Stimulated activated CD8-positive, alpha-beta memory T cell treated with anti-CD3 and anti-CD28 coated beads, Interleukin-15, amount 100 ng/mL, for 24 hours (primary cell): Measurements from ENCODE around the gene GNPTG.

Experiments used
- DNase-seq: peaks from one replicate; pipeline ENCODE4 v3.0.0-alpha.2; 2020; ENCODE audit warnings: low read depth

GNPTG gene

DNA sequence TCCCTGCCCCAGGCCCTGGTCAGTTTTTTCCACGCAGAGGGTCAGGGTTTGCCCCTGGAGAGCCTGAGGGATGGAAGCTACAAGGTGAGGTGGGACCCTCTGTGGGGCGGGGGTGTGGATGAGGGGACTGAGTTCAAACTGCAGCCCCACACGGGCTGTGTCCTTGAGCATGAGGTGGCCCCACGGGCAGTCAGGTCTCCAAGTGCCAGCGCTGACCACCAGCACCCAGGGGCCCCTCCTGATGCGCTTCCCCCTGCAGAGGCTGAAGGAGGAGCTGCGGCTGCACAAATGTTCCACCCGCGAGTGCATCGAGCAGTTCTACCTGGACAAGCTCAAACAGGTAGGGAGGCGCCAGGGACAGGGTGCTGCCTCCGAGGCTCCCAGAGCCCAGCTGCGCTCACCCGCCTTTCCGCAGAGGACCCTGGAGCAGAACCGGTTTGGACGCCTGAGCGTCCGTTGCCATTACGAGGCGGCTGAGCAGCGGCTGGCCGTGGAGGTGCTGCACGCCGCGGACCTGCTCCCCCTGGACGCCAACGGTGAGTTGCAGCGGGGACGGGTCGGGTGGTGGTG is 4.4 kb upstream of the GNPTG start:
- DNase-seq: no peak

DNA sequence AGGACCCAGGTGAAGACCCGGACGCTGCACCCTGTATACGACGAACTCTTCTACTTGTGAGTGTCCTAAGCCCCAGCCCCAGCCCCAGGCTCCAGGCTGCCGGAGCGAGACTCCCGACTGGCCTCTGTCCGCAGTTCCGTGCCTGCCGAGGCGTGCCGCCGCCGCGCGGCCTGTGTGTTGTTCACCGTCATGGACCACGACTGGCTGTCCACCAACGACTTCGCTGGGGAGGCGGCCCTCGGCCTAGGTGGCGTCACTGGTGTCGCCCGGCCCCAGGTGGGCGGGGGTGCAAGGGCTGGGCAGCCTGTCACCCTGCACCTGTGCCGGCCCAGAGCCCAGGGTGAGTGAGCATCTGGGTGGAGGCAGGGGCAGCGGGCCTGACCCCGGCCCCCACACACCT is 3.8 kb upstream of the GNPTG start:
- DNase-seq: no peak

DNA sequence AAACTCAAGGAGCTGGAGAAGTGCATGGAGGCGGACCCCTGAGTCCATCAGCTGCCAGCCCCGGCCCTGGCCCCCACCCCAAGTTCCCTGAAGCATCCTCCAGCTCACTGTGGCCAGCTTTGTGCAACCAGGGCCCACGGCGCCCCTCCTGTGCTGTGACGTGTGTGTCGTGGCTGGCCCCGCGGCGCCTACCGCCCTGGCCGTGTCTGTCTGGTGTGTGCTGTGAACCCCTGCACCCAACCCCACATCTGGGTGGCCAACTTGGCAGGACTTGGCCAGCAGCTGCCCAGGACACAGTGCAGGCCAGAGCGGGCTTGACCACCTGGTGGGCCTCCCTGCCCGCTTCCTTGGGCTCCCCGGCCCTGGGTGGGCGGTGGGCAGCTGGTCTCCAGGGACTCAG is 3.3 kb upstream of the GNPTG start:
- no peak for DNase-seq

DNA sequence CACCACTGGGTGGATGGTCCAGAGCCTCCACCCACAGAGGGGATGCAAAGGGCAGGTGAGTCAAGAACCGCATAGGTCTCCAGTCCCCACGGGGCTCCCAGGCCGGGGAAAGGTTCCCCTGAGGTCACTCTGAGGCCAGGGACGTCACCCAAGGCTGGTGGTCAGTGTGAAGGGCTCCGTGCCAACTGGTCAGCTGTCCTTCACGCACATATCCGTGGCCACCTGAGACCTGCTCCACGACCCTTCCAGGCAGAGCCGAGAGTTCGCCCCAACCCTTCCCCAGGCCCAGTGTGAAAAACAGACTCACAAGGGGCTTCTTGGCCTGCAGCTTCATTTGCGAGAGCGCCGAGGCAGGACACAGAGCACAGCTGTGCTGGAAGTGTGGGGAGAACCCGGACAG is 2.8 kb upstream of the GNPTG start:
- no peak for DNase-seq

DNA sequence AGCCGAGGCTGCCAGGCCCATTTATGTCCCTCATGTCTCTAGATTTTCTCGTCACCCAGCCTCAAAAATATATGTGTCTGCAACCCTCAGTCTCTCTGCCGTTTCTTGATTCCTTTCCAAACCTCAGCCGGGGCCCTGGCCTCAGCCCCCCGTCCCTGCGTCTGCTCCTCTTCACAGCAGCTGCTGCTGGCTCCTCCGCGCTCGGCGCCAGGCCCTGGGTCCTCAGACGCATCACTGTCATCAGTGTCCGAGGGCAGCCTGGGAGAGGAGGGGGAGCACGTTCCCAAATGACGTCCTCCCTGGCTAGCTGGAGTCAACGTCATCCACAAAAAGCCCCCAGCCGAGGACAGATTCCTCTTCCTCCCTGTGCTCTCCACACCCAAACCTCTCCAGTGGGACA is 2.4 kb upstream of the GNPTG start:
- DNase-seq: no peak

DNA sequence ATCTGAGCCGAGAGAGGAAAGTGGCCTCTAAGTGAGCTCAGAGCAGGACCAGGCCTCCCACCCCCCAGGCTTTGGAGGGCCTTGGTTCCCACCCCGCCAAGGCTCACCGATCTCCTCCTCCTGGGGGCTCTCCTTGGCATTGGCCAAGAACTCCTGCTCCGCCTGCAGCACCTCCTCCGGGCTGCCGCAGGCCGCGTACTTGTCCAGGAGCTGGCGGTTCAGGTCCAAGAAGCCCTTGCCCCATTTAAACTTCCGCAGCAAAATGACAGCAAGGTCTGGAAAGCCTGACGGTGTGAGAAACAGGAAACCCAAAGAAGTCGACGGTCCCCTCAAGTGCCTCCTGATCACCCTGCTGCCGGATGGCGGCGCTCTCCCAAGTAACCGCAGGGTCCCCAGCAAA is 1.8 kb upstream of the GNPTG start:
- DNase-seq: no peak

DNA sequence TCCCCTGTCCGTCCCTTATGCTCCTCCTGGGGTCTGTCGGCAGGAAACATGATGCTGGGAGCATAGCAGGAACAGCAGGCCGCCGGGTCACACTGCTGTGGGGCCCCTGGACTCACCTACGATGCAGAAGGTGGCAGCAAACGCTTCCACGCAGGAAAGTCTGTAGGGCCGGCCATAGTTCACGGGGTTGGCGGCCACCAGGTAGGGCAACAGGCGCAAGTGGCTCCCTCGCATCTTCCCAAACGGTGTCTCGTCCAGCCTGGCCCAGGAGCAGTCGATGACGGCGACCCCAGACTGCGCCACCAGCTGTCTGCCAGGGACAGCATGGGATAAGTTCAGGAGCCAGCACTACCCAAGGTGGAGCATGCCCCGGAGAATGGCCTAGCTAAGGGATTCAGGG is 1.0 kb upstream of the GNPTG start:
- no peak for DNase-seq

DNA sequence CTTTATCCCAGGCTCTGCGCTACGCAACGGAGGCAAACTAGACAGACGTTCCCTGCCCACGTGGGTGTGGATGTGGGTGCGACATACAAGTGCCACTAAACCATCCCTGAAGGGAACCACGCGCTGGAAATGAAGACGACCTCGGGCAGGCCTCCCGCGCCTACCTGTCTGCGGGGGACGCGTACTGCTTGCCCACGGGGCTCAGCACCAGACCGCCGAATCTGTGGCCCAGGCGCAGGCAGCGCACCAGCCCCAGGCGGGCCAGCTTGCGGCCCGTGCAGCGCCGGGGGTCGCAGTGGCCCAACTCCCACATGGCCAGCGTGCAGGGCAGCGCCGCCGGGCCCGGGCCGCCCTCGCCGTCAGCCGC is 533 bp upstream of the GNPTG start:
- DNase-seq: no peak

DNA sequence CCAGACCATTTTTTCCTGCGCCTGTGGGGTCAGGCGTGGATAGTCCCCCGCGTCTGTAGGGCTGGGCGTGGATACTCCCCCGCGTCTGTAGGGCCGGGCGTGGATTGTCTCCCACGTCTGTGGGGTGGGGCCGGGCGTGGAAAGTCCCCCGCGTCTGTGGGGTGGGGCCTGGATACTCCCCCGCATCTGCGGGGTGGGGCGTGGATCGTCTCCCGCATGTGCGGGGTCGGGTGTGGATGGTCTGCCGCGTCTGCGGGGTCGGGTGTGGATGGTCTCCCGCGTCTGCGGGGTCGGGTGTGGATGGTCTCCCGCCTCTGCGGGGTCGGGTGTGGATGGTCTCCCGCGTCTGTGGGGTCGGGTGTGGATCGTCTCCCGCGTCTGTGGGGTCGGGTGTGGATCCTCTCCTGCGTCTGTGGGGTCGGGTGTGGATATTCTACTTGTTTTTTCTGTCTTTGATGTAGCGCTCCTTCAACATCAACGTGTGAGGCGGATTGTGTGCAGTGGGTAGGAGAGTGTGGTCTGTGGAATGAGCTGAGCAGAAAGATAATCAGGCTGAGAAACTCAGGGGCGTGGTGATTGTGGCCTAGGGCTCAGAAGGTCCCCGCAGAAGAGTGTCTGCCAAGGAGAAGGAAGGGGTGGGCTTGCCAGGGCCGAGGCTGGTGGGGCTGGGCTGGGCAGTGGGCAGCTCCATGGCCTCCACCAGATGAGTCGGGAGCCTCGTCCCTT is 3.2 kb downstream of the GNPTG start:
- DNase-seq: no peak

DNA sequence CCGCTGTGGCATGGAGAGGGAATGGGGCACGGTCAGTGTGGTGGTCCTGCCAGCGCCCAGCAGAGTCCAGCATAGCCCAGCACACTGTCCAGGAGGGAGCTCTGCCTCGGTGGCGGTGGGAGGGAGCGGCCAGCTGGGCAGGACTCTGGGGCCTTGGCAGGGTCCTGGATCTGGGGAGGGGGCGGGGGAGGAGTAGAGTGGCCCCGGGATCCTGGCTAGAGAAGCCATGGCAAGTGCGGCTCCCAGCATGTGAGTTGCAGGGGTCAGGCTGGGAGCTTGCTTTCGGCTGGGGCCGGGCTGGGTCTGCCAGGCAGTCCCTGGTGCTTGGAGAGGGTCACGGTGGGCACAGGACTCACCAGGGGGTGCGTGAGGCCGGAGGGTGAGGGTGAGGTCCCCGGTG is 3.9 kb downstream of the GNPTG start:
- no peak for DNase-seq

DNA sequence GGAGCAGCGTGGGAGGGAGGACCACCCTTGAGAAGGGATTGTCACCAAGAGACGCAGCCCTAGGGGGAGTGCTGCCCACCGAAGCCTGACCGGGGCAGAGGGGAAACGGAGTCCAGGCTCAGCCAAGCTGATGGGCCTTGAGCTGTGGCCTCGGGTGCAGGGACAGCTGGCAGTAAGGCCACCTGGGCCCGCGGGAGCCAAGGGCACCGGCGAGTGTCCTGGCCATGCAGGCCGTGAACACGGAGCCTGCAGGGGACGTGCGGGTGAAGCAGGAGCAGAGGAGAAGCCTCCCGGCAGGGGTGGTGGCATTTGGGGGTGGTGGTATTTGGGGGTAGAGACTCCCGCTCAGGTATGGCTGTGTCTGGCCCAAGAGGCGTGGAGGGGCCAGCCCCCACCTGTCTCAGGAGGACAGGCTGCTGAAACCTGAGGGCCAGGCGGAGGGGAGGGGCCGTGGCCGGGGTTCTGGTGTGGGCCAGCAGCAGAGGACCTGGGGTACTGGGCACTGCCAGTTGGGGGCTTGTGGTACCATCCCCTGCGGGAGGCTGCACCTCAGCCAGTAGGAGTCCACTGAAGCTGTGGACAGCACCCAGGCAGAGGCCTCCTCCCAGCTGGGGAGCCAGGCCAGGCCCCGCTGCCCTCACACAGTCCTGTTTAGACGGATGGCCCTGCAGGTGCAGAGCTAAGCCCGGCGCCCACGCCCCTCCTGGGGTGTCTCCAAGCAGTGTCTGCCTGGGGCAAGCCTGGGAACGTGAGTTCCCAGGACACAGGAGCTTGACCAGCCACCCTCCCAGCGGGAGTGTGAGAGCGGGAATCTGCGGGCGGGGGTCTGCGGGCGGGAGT is 4.5 kb downstream of the GNPTG start:
- DNase-seq: no peak

DNA sequence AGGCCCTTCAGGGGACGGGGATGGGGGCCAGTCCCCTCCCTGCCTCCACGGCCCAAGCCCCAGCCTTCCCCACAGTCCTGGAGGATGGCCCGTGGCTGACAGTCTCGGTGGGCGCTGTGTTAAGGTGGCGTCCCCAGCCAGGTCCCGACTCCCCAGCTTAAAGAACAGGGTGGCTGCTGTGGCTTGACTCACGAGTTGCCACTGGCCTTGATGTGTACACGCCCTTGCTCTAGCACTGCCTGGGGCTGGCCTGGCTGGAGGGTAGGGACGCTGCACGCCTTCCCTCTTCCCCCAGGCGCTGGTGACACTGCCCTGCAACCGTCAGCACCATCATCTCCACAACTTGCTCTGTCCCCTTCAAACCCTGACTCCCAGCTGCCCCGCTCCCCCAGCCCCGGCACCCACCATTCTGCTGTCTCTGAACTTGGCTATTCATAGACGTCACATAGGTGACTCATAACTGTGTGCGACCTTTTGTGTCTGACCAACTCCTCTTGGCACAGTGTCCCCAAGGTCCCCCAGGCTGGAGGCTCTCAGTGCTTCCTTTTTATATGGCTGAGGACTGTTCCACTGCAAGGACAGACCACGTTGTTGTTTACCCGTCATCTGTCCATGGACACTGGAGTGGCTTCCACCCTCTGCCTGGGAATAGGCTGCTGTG is 6.3 kb downstream of the GNPTG start:
- DNase-seq: no peak

DNA sequence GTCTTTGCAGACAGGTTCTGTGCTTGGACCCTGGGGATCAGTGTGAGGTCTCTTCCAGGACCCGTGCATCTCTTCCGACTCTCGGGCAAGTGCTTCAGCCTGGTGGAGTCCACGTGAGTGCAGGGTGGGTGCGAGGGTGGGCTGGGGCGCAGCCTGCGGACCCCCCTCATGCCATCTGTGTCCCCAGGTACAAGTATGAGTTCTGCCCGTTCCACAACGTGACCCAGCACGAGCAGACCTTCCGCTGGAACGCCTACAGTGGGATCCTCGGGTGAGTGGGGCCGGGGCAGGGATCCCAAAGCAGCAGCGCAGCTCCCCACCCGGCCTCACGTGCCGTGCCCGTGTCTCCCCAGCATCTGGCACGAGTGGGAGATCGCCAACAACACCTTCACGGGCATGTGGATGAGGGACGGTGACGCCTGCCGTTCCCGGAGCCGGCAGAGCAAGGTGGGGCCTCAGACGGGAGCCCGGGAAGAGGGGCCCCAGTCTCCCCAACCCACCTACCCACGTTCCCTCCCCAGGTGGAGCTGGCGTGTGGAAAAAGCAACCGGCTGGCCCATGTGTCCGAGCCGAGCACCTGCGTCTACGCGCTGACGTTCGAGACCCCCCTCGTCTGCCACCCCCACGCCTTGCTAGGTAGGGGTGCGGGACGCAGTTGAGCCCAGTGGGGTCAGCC is 10.1 kb downstream of the GNPTG start:
- DNase-seq: no peak

DNA sequence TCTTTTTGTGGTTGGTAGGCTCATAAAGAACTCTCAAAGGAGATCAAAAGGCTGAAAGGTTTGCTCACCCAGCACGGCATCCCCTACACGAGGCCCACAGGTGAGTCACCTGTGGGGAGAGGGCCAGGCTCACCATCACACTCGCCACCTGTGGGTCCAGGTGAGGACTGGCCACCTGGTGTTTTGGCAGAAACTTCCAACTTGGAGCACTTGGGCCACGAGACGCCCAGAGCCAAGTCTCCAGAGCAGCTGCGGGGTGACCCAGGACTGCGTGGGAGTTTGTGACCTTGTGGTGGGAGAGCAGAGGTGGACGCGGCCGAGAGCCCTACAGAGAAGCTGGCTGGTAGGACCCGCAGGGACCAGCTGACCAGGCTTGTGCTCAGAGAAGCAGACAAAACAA is 11.1 kb downstream of the GNPTG start:
- DNase-seq: no peak

DNA sequence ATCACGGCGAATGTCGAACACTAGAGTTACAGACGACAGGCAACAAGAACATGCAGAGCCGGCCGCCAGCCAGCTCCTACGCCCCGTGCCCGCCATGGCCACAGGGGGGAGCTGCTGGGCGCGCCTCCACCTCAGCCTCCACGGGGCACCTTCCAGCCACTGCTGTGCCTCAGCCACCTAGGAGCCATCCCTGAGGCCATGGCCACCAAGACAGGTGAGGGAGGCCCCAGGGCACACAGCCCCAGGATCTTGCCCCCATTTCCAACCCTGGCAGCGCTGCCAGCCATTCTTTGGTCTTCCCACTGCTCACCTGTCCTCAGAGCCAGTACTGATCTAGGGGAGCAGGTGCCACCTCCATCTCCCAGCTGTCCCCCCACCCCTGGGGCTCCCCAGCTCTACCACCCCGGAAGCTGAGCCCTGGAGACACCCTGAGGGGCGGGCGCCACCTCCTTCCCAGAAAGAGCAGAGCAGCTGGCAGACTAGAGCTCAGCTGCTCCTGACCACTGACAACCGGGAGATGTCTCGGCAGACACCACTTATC is 11.8 kb downstream of the GNPTG start:
- peak; percentile 41 for DNase-seq

DNA sequence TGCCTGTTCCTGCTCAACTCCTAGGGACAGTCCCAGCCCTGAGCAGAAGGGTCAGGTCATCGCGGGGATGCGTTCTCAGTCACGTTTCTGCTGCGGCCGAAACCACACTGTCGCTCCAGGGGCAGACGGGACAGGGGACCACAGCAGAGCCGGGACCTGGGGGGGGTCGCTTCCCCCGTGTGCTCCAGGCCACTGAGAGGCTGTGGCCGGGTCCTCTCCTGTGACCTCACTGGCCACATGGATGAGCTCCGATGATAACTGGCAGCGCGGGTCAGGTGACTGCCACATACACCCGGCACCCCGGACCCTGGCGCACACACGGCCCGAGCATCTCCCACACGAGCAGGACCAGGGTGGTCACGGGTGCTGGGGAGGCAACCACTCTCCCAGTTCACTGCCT is 12.8 kb downstream of the GNPTG start:
- DNase-seq: no peak

DNA sequence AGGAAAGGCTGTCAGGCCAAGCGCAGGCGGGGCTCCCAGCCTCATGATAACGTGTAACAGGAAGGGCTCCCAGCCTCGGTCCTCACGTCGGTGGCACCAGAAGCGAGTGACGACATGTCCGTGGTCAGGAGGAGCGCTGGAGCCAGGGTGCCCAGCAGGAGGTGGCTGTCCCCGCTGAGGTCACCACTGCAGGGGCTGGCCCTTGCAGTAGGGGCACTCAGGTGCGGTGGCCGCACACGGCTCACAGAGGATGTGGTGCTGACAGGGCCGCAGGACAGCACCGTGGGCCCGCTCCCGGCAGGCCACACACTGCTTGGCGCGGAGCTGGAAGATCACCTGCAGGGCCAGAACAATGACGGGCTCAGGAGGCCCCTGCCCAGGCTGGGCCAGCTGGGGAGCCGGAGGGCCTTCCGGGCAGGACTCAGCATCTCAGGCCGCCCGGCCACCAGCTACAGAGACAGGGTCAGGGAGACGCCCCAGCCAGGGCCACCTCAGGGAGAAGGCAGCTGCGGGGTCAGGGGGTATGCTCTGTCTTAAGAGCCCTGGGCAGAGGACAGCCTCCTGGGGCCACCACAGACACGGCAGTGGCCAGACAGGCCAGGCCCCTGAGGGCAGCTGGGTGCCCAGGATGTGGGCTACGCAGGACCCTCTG is 14.5 kb downstream of the GNPTG start:
- no peak for DNase-seq

DNA sequence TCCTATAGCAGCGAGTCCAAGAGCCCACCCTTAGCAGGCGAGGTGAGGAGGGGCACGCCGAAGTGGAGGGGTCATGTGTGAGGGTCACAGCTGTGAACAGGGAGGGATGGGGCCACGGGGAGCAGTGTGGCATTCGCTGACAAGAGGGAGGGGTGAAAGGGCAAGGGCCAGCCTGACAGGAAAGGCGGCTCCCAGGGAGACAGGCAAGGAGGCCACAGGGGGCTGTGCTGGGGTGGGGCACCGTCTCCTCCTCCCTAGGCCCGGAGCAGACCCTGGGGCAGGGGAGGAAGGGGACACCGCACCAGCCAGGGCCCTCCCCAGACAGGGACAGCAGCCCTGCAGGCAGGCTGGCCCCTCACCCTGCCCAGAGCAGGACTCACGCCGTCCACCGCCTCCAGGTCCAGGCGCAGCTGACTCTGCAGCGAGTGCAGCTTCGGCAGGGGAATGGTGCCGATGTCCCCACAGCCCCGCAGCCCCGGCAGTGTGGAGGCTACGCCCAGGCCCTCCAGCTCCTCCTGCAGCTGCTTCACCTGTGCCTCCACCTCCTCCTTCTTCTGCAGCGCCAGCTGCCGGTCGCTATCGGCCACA is 15.1 kb downstream of the GNPTG start:
- DNase-seq: no peak

DNA sequence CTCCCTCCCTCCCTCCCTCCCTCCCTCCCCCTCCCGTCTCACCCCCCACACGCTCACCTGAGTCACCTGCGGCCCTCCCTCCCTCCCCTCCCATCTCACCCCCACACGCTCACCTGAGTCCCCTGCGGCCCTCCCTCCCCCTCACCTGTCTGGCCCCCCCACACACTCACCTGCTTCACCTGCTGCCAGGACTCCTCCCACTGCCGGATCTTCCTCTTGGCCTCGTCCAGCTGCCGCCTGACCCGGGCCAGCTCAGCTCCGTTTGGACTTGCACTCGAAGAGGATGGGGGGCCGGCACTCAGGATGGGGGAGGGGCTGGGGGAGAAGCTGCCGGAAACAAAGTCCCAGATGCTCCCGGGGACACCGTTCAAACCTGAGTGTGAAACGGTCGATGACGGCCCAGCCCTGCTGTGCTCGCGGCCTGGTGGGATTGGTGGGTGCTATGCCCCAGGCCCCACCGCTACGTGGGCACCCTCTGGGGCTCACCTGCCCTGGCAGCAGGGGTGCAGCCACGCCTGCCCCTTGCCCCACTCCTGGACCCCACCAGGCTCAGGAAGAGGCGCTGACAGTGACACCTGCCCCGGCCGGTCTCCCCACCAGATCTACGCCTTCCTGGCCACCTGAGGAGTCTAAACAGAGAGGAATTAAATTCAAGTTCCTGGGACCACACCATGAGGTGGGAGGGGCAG is 15.9 kb downstream of the GNPTG start:
- DNase-seq: no peak
